ENCODE measurements around the gene PIGZ. TPM values are rescaled to one million over a fixed set of nuclear protein-coding genes. Genes with fewer than 3 reads are reported as not detected.

The PIGZ gene
- total RNA-seq, 1 donor from 2014 or later: 9.9 TPM

GRCh38 chr3:196974661-196975060 lies 6.0 kb upstream of the PIGZ start:
- Mint-ChIP-seq H3K36me3 (ENCODE audit: low read depth) (peaks cover 2% of the 10 kb centered on the region), H3K4me3 (ENCODE audit: unreplicated experiment) (no peak overlapping the region), H3K27me3 (ENCODE audit: low read depth) (no peaks in the 10 kb centered on the region), H3K9me3 (ENCODE audit: low read depth) (no peaks in the 10 kb centered on the region), H3K27ac (ENCODE audit: unreplicated experiment) (no peak overlapping the region), H3K4me1 (ENCODE audit: low read depth) (peaks cover 2% of the 10 kb centered on the region)
- no peak for TF ChIP-seq CTCF (IDR thresholded peaks at IDR 0.05)
- DNase-seq (ENCODE audit: low spot score): no peak

- Mint-ChIP-seq H3K9me3 (ENCODE audit: low read depth) (no peaks in the 10 kb centered on the region), H3K4me3 (ENCODE audit: unreplicated experiment) (no peak overlapping the region), H3K4me1 (ENCODE audit: low read depth) (peaks cover 8% of the 10 kb centered on the region), H3K27me3 (ENCODE audit: low read depth) (no peaks in the 10 kb centered on the region), H3K36me3 (ENCODE audit: low read depth) (no peaks in the 10 kb centered on the region), H3K27ac (ENCODE audit: unreplicated experiment) (no peak overlapping the region)
- no peak for TF ChIP-seq CTCF (IDR thresholded peaks at IDR 0.05)
- no peak for DNase-seq (ENCODE audit: low spot score)
Measured at GRCh38 chr3:196971094-196971698, 2.6 kb upstream of the PIGZ start.

- Mint-ChIP-seq H3K4me1 (ENCODE audit: low read depth) (peaks cover 8% of the 10 kb centered on the region), H3K36me3 (ENCODE audit: low read depth) (no peaks in the 10 kb centered on the region), H3K27ac (ENCODE audit: unreplicated experiment) (no peak overlapping the region), H3K4me3 (ENCODE audit: unreplicated experiment) (peak overlapping the region; percentile 54), H3K9me3 (ENCODE audit: low read depth) (no peaks in the 10 kb centered on the region), H3K27me3 (ENCODE audit: low read depth) (no peaks in the 10 kb centered on the region)
- no peak for DNase-seq (ENCODE audit: low spot score)
- TF ChIP-seq CTCF (IDR thresholded peaks at IDR 0.05): no peak
Measured at GRCh38 chr3:196970547-196971093, 2.0 kb upstream of the PIGZ start.

- H3K27me3 Mint-ChIP-seq (ENCODE audit: low read depth): no peaks in the 10 kb centered on the region
- no peaks in the 10 kb centered on the region for H3K36me3 Mint-ChIP-seq (ENCODE audit: low read depth)
- peak; percentile 84 for TF ChIP-seq CTCF (IDR thresholded peaks at IDR 0.05)
- no peaks in the 10 kb centered on the region for H3K9me3 Mint-ChIP-seq (ENCODE audit: low read depth)
- H3K4me1 Mint-ChIP-seq (ENCODE audit: low read depth): peaks cover 8% of the 10 kb centered on the region
- peak overlapping the region; percentile 54 for H3K4me3 Mint-ChIP-seq (ENCODE audit: unreplicated experiment)
- DNase-seq (ENCODE audit: low spot score): no peak
- H3K27ac Mint-ChIP-seq (ENCODE audit: unreplicated experiment): no peak overlapping the region
Measured at GRCh38 chr3:196969660-196970546, 1.3 kb upstream of the PIGZ start.

- DNase-seq (ENCODE audit: low spot score): no peak
- peaks cover 8% of the 10 kb centered on the region for H3K4me1 Mint-ChIP-seq (ENCODE audit: low read depth)
- no peaks in the 10 kb centered on the region for H3K27me3 Mint-ChIP-seq (ENCODE audit: low read depth)
- no peaks in the 10 kb centered on the region for H3K36me3 Mint-ChIP-seq (ENCODE audit: low read depth)
- no peak overlapping the region for H3K27ac Mint-ChIP-seq (ENCODE audit: unreplicated experiment)
- no peak for TF ChIP-seq CTCF (IDR thresholded peaks at IDR 0.05)
- peak overlapping the region; percentile 68 for H3K4me3 Mint-ChIP-seq (ENCODE audit: unreplicated experiment)
- H3K9me3 Mint-ChIP-seq (ENCODE audit: low read depth): no peaks in the 10 kb centered on the region
Measured at GRCh38 chr3:196969134-196969659, 564 bp upstream of the PIGZ start.
